Effector memory CD4-positive, alpha-beta T cell (primary cell): Measurements from ENCODE around the gene TEKT3.

Experiments
- DNase-seq, 3 donors: peaks; one replicate each; pipeline ENCODE4 v3.0.0-alpha.2; 2020
- H3K27ac ChIP-seq: 2 replicates; pipeline ENCODE4 v1.7.0; 2013; ENCODE audit warnings: mild to moderate bottlenecking, low read length, moderate library complexity; ENCODE audit not compliant: insufficient read depth, poor library complexity, severe bottlenecking
- H3K27me3 ChIP-seq: replicated peaks from 2 replicates; pipeline ENCODE4 v1.7.0; 2013; ENCODE audit warnings: mild to moderate bottlenecking, low read length; ENCODE audit not compliant: insufficient read depth, control insufficient read depth, poor library complexity, severe bottlenecking
- H3K36me3 ChIP-seq: 2 replicates; pipeline ENCODE4 v1.7.0; 2013; ENCODE audit warnings: mild to moderate bottlenecking, low read length, moderate library complexity; ENCODE audit not compliant: control insufficient read depth, insufficient read depth
- H3K4me1 ChIP-seq: 2 replicates; pipeline ENCODE4 v1.7.0; 2013; ENCODE audit warnings: low read length, mild to moderate bottlenecking; ENCODE audit not compliant: control insufficient read depth, insufficient read depth, poor library complexity, severe bottlenecking
- H3K4me3 ChIP-seq: 2 replicates; pipeline ENCODE4 v1.7.0; 2013; ENCODE audit warnings: low read length, low read depth, mild to moderate bottlenecking; ENCODE audit not compliant: insufficient read depth, poor library complexity, severe bottlenecking
- H3K9me3 ChIP-seq: 2 replicates; pipeline ENCODE4 v1.7.0; 2013; ENCODE audit warnings: mild to moderate bottlenecking, low read length, moderate library complexity; ENCODE audit not compliant: control insufficient read depth

Gene TEKT3

GRCh38 chr17:15307710-15308111 is 33.7 kb downstream of the TEKT3 start:
- no peak for DNase-seq
- no peak overlapping the region for H3K4me3 ChIP-seq
- H3K27ac ChIP-seq: no peak overlapping the region
- no peaks in the 10 kb centered on the region for H3K9me3 ChIP-seq
- no peaks in the 10 kb centered on the region for H3K36me3 ChIP-seq
- no peaks in the 10 kb centered on the region for H3K27me3 ChIP-seq
- H3K4me1 ChIP-seq: no peaks in the 10 kb centered on the region

GRCh38 chr17:15303851-15304250 is 37.5 kb downstream of the TEKT3 start:
- Histone ChIP-seq H3K4me1 (no peaks in the 10 kb centered on the region), H3K36me3 (no peaks in the 10 kb centered on the region), H3K27me3 (no peaks in the 10 kb centered on the region), H3K27ac (no peak overlapping the region), H3K9me3 (no peaks in the 10 kb centered on the region), H3K4me3 (no peak overlapping the region)
- no peak for DNase-seq

- Histone ChIP-seq H3K9me3 (no peaks in the 10 kb centered on the region), H3K27me3 (no peaks in the 10 kb centered on the region), H3K36me3 (no peaks in the 10 kb centered on the region), H3K4me3 (no peak overlapping the region), H3K27ac (no peak overlapping the region), H3K4me1 (no peaks in the 10 kb centered on the region)
- no peak for DNase-seq
Measured at GRCh38 chr17:15303268-15303667, 38.1 kb downstream of the TEKT3 start.

- no peak for DNase-seq
- H3K27ac ChIP-seq: no peak overlapping the region
- no peaks in the 10 kb centered on the region for H3K9me3 ChIP-seq
- no peaks in the 10 kb centered on the region for H3K36me3 ChIP-seq
- no peaks in the 10 kb centered on the region for H3K27me3 ChIP-seq
- H3K4me1 ChIP-seq: no peaks in the 10 kb centered on the region
- no peak overlapping the region for H3K4me3 ChIP-seq
Measured at GRCh38 chr17:15301845-15302244, 39.6 kb downstream of the TEKT3 start.

- no peak for DNase-seq
- H3K36me3 ChIP-seq: no peaks in the 10 kb centered on the region
- H3K4me3 ChIP-seq: no peak overlapping the region
- no peak overlapping the region for H3K27ac ChIP-seq
- no peaks in the 10 kb centered on the region for H3K9me3 ChIP-seq
- H3K27me3 ChIP-seq: no peaks in the 10 kb centered on the region
- H3K4me1 ChIP-seq: no peaks in the 10 kb centered on the region
Measured at GRCh38 chr17:15298176-15298575, 43.2 kb downstream of the TEKT3 start.

GRCh38 chr17:15293558-15293957 is 47.8 kb downstream of the TEKT3 start:
- Histone ChIP-seq H3K36me3 (no peaks in the 10 kb centered on the region), H3K27me3 (no peaks in the 10 kb centered on the region), H3K9me3 (no peaks in the 10 kb centered on the region)

GRCh38 chr17:15291674-15292361 is 49.6 kb downstream of the TEKT3 start:
- Histone ChIP-seq H3K27ac (no peak overlapping the region), H3K4me3 (no peak overlapping the region), H3K4me1 (no peaks in the 10 kb centered on the region), H3K36me3 (no peaks in the 10 kb centered on the region), H3K9me3 (no peaks in the 10 kb centered on the region), H3K27me3 (no peaks in the 10 kb centered on the region)
- no peak for DNase-seq

More at GRCh38 chr17:15293558-15293957, 47.8 kb downstream of the TEKT3 start:
- no peaks in the 10 kb centered on the region for H3K4me1 ChIP-seq
- H3K4me3 ChIP-seq: no peak overlapping the region
- H3K27ac ChIP-seq: no peak overlapping the region
- DNase-seq: no peak

GRCh38 chr17:15290605-15291004 is 50.8 kb downstream of the TEKT3 start:
- Histone ChIP-seq H3K36me3 (no peaks in the 10 kb centered on the region), H3K9me3 (no peaks in the 10 kb centered on the region), H3K27ac (no peak overlapping the region), H3K4me1 (no peaks in the 10 kb centered on the region), H3K4me3 (no peak overlapping the region), H3K27me3 (no peaks in the 10 kb centered on the region)
- DNase-seq: no peak

GRCh38 chr17:15289285-15290183 is 51.9 kb downstream of the TEKT3 start:
- Histone ChIP-seq H3K4me1 (no peaks in the 10 kb centered on the region), H3K27ac (no peak overlapping the region), H3K9me3 (no peaks in the 10 kb centered on the region), H3K36me3 (no peaks in the 10 kb centered on the region), H3K27me3 (no peaks in the 10 kb centered on the region), H3K4me3 (no peak overlapping the region)
- DNase-seq: no peak

- no peak overlapping the region for H3K4me3 ChIP-seq
Measured at GRCh38 chr17:15288859-15289258, 52.5 kb downstream of the TEKT3 start.

More at GRCh38 chr17:15288859-15289258, 52.5 kb downstream of the TEKT3 start:
- Histone ChIP-seq H3K36me3 (no peaks in the 10 kb centered on the region), H3K27me3 (no peaks in the 10 kb centered on the region), H3K27ac (no peak overlapping the region), H3K9me3 (no peaks in the 10 kb centered on the region), H3K4me1 (no peaks in the 10 kb centered on the region)
- DNase-seq: no peak
